Heart right ventricle (tissue), 16 donors: ENCODE measurements around the gene ANXA3. TPM values are rescaled to one million over a fixed set of nuclear protein-coding genes. Genes with fewer than 3 reads are reported as not detected.

Source experiments
- ATAC-seq, 8 donors: fragments of 200-7000 bp; cut with Tn5 transposase; one replicate each; pipeline ENCODE4 v1.9.1; 2020; ENCODE audit warnings: mild to moderate bottlenecking in 8 of 8, moderate library complexity in 8 of 8, moderate number of reproducible peaks in 1 of 8
- DNase-seq, 2 donors: peaks; one replicate each; pipeline ENCODE4 v3.0.0-alpha.2; 2020
- H3K27ac ChIP-seq, 10 donors: fragments of 200-600 bp; sonication (generic) in 2 of 10; one replicate each; pipeline versions ENCODE4 v1.5.0 to v1.8.0; 2020 to 2022; ENCODE audit warnings: mild to moderate bottlenecking in 3 of 10
- H3K27me3 ChIP-seq, 7 donors: fragments of 200-600 bp; one replicate each; pipeline ENCODE4 v1.8.0; 2021 to 2022; ENCODE audit warnings: mild to moderate bottlenecking in 2 of 7
- H3K36me3 ChIP-seq, 9 donors: fragments of 200-600 bp; sonication (generic) in 1 of 9; one replicate each; pipeline versions ENCODE4 v1.5.0 to v1.8.0; 2020 to 2022; ENCODE audit warnings: mild to moderate bottlenecking in 2 of 9
- H3K4me1 ChIP-seq, 9 donors: fragments of 200-600 bp; sonication (generic) in 1 of 9; one replicate each; pipeline versions ENCODE4 v1.5.0 to v1.8.0; 2020 to 2022; ENCODE audit warnings: mild to moderate bottlenecking in 4 of 9
- H3K4me3 ChIP-seq, 10 donors: fragments of 200-600 bp; sonication (generic) in 2 of 10; one replicate each; pipeline versions ENCODE4 v1.5.0 to v1.8.0; 2020 to 2022; ENCODE audit warnings: mild to moderate bottlenecking in 7 of 10, moderate library complexity in 2 of 10
- H3K9me3 ChIP-seq, 11 donors: fragments of 200-600 bp in 10 of 11; sonication (generic) in 2 of 11; one replicate each; pipeline versions ENCODE4 v1.5.0 to v1.8.0; 2013 to 2022; ENCODE audit warnings: mild to moderate bottlenecking in 2 of 11, control low read depth in 1 of 11, moderate library complexity in 1 of 11
- CTCF ChIP-seq, 9 donors: fragments of 200-600 bp; sonication (generic) in 2 of 9; IDR thresholded peaks; one replicate each; pipeline versions ENCODE4 v1.5.0 to v1.8.0; 2021 to 2022; ENCODE audit warnings: antibody characterized with exemption in 9 of 9, mild to moderate bottlenecking in 5 of 9, moderate library complexity in 1 of 9
- WGBS, 2 donors: extraction: QIAGEN DNeasy Blood & Tissue Kit; methylation state at CpG; one replicate each; pipeline ENCODE4 v1.1.7; 2013; ENCODE audit warnings: inconsistent platforms in 1 of 2; 5-methylcytosine and 5-hydroxymethylcytosine counted together
- intact Hi-C, 10 donors: fragments of 100-400 bp; cut with DNase I; formaldehyde crosslinking; loops; one replicate each; pipeline versions ENCODE4 v1.11.1 to v1.14.2; 2022
- polyA plus RNA-seq, 2 donors: library from polyadenylated mRNA; stranded (reverse); fragments of 200-250 nt; gene quantifications; one replicate each; pipeline ENCODE4 v1.2.3, GENCODE V29; 2013
- total RNA-seq, 10 donors: library from RNA; stranded (reverse); fragmentation: NEBNext Ultra II Directional in 3 of 10; extraction: Animal tissue kit (Norgen Biotek cat#: 25700) in 3 of 10; gene quantifications; one replicate each; pipeline versions ENCODE4 v1.2.1 to v1.2.4, GENCODE V29; 2021 to 2023
- donor health status: Arrhythmogenic right ventricular cardiomyopathy.
- donor health status: ischemic (EF 13 %, LVEDD 7.1; RV severe dilation, severe dysfunction).
- donor health status: healthy with polysubstance abuse.
- donor health status: DM: no; HTN: yes; CAD: no.
- donor health status: DM: no; HTN: no; CAD: no.
- donor health status: ischemic (EF 25% LVEDD 6.9; RV normal size, moderate dysfunction).
- donor health status: ischemic (EF 25% LVEDD 5.7; RV mildly dilated, moderate dysfunction).
- donor health status: healthy.
- donor health status: DM: yes; HTN: yes; CAD: no.
- donor health status: Ischemic cardiomyopathy.
- donor health status: ischemic (EF 35%, LVEDD 5.7; RV mildly dilated, moderate dysfunction).
- donor health status: nonischemic (EF 11% LVEDD 7.7; RV severe dilation, severe dysfunction).
- donor health status: DM: yes; HTN: yes; CAD: no.
- donor health status: PGD.
- donor health status: ischemic (EF 29% LVEDD 5.4; RV normal size, mild dysfunction).
- donor health status: nonischemic (EF 23%, LVEDD 6.1; RV moderate dilation, normal function).

Gene ANXA3
- total and polyA plus RNA-seq, 12 donors, result 10.2 to 181 (median 19.3) TPM

GRCh38 chr4:78525559-78525958 is 26.0 kb upstream of the ANXA3 start:
- H3K4me3 ChIP-seq, result no peak overlapping the region

DNA sequence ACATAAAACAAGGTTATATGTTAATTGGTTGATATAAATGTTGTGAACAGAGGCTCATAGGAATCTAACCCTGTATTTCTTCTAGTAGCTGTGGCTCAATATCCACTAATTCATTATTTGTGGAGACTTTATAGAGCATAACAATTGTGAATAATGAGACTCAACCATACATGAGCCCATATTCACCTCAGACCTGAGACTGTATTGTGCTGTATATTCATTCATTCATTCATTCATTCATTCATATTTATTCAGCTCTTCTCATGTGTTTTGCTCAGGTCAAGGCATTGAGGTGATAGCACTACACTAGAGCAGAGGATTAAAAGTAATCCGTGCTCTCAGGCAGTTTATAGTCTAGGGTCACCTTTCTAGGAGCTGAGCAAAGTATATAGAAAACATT is 24.5 kb upstream of the ANXA3 start:
- Histone ChIP-seq H3K36me3 (no peaks in the 10 kb centered on the region), H3K4me3 (no peak overlapping the region), H3K4me1 (no peaks in the 10 kb centered on the region), H3K9me3 (no peaks in the 10 kb centered on the region), H3K27me3 (no peaks in the 10 kb centered on the region), H3K27ac (no peak overlapping the region)
- WGBS, 2 donors, result 99 to 100% methylated on average over 1 of the region's 1 CpG
- TF ChIP-seq CTCF (IDR thresholded peaks at IDR 0.05), result no peak
- DNase-seq, result no peak
- intact Hi-C loops, result no loop called here
- ATAC-seq, result no peak

More at GRCh38 chr4:78525559-78525958, 26.0 kb upstream of the ANXA3 start:
- no peak for DNase-seq
- Histone ChIP-seq H3K9me3 (no peaks in the 10 kb centered on the region), H3K27ac (no peak overlapping the region), H3K4me1 (peaks cover 0 to 9% (median 4%) of the 10 kb centered on the region in 9 donors), H3K27me3 (no peaks in the 10 kb centered on the region), H3K36me3 (no peaks in the 10 kb centered on the region)
- no peak for TF ChIP-seq CTCF (IDR thresholded peaks at IDR 0.05)
- intact Hi-C loops, result no loop called here
- no peak for ATAC-seq
- 81 to 85% methylated on average over 3 of the region's 3 CpGs for WGBS, 2 donors

GRCh38 chr4:78527555-78527954 is 24.0 kb upstream of the ANXA3 start:
- WGBS, 2 donors, result 91 to 94% methylated on average over 4 of the region's 4 CpGs
- Histone ChIP-seq H3K27ac (no peak overlapping the region), H3K4me3 (no peak overlapping the region), H3K9me3 (no peaks in the 10 kb centered on the region), H3K4me1 (no peaks in the 10 kb centered on the region), H3K27me3 (no peaks in the 10 kb centered on the region), H3K36me3 (no peaks in the 10 kb centered on the region)
- ATAC-seq (no peak), DNase-seq (no peak)
- no peak for TF ChIP-seq CTCF (IDR thresholded peaks at IDR 0.05)
- intact Hi-C loops, result no loop called here

DNA sequence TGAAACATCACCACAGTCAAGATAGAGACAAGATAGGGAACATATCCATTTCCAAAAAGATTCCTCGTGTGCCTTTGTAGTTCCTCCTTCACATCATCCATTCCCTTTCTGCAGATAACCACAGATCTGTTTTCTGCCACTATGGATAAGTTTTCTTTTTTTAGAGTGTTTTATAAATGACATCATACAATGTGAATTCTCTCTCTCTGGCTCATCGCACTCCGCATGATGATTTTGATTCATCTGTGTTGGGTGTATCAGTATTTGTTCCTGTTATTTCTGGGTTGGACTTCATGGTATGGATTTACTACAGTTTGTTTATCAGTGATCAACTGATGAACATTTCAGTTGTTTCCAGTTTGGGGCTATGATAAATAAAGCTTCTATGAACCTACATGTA is 23.2 kb upstream of the ANXA3 start:
- DNase-seq (no peak), ATAC-seq (no peak)
- no peaks in the 10 kb centered on the region for H3K9me3 ChIP-seq
- no peaks in the 10 kb centered on the region for H3K4me1 ChIP-seq
- H3K4me3 ChIP-seq, result no peak overlapping the region
- TF ChIP-seq CTCF (IDR thresholded peaks at IDR 0.05), result no peak
- no peak overlapping the region for H3K27ac ChIP-seq
- intact Hi-C loops, result no loop called here
- no peaks in the 10 kb centered on the region for H3K36me3 ChIP-seq
- 51 to 84% methylated on average over 3 of the region's 3 CpGs for WGBS, 2 donors
- H3K27me3 ChIP-seq, result no peaks in the 10 kb centered on the region
